Measurements from ENCODE around the gene ECE1. TPM values are rescaled to one million over a fixed set of nuclear protein-coding genes. Genes with fewer than 3 reads are reported as not detected.
"Not testable (repeated sequence)": the region's sequence is repeated elsewhere in the genome, so short reads cannot be mapped to it uniquely, and the experiment has no call there.

Gene ECE1
- total and polyA plus RNA-seq, 2 of the 8 experiments (the other 6 are each of a cell fraction or from before 2014, with no cell fraction given), result 21.4 to 36.8 TPM

DNA sequence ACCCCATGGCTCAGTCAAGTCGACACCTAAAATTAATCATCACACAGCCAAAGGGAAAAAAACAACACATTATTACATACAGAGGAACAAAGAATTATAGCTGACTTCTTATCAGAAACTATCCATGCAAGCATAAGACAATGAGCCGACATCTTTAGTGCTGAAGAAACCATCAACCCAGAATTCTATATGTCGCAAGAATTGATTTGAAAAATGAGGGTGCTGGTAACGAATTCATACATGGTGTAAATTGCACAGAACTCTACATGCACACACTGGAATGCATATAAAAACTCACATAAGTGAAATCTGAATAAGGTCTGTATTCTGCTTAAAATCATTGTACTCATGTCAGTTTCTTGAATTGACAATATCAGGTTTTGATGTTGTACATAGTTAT, 88.6 kb downstream of the ECE1 start:
- Histone ChIP-seq H3K79me2 (ENCODE audit: control insufficient read depth in 1 of 2, insufficient read depth in 2 of 2, low read length in 2 of 2) (no peaks in the 10 kb centered on the region), H4K20me1 (replicated peaks in 1 of 2; ENCODE audit: control insufficient read depth in 1 of 2, insufficient read depth in 2 of 2, low read length in 2 of 2) (no peaks in the 10 kb centered on the region), H2BK20ac (ENCODE audit: low read length) (no peak overlapping the region), H4K5ac (ENCODE audit: insufficient read length, low read depth, low read length) (no peak overlapping the region), H3K23me2 (ENCODE audit: low read depth, low read length) (no peaks in the 10 kb centered on the region), H3K4me3 (ENCODE audit: extremely low read depth in 1 of 4, insufficient read depth in 2 of 4, low read depth in 3 of 4, low read length in 4 of 4) (no peak overlapping the region), H2BK5ac (ENCODE audit: low read depth, low read length) (no peak overlapping the region), H2AFZ (ENCODE audit: low read length) (no peak overlapping the region), H4K91ac (replicated peaks; ENCODE audit: insufficient read length, low read length) (no peak overlapping the region), H3K14ac (ENCODE audit: insufficient read length) (no peak overlapping the region), H2BK15ac (ENCODE audit: low read length) (no peak overlapping the region), H3K18ac (ENCODE audit: extremely low read depth, low read length) (no peak overlapping the region), H2BK12ac (ENCODE audit: low read depth, low read length) (no peak overlapping the region), H4K8ac (ENCODE audit: extremely low read depth, insufficient read depth, low read length) (no peak overlapping the region), H3K79me1 (ENCODE audit: low read depth, low read length) (no peaks in the 10 kb centered on the region), H3K4me2 (ENCODE audit: insufficient read depth in 1 of 2, low read depth in 2 of 2, low read length in 2 of 2) (no peak overlapping the region), H3K4ac (replicated peaks; ENCODE audit: insufficient read length, low read depth, low read length) (no peak overlapping the region), H2AK5ac (ENCODE audit: low read depth, low read length) (no peak overlapping the region), H3K23ac (ENCODE audit: insufficient read length) (no peak overlapping the region), H3K9ac (replicated peaks in 1 of 4; ENCODE audit: extremely low read depth in 1 of 4, low read depth in 3 of 4, low read length in 3 of 4) (no peak overlapping the region), H3K4me1 (replicated peaks in 1 of 4; ENCODE audit: control insufficient read depth in 3 of 4, insufficient read depth in 4 of 4, low read length in 3 of 4) (no peaks in the 10 kb centered on the region), H3K27me3 (replicated peaks in 1 of 4; ENCODE audit: control insufficient read depth in 3 of 4, extremely low read depth in 1 of 4, insufficient read depth in 3 of 4, low read length in 3 of 4) (peaks cover 0 to 4% (median 2%) of the 10 kb centered on the region in 4 experiments; a peak in 4 of 7 replicates), H3K9me3 (ENCODE audit: insufficient read depth in 2 of 2, low read depth in 1 of 2, low read length in 1 of 2) (no peaks in the 10 kb centered on the region), H3K36me3 (ENCODE audit: control insufficient read depth in 2 of 4, insufficient read depth in 4 of 4, low read length in 3 of 4) (no peaks in the 10 kb centered on the region), H3K27ac (ENCODE audit: low read depth, low read length) (no peak overlapping the region), H3K56ac (replicated peaks; ENCODE audit: insufficient read length, low read depth, low read length) (no peak overlapping the region), H2BK120ac (replicated peaks; ENCODE audit: low read depth, low read length) (no peak overlapping the region)
- no peak for TF ChIP-seq POLR2AphosphoS5 (IDR thresholded peaks at IDR 0.05; ENCODE audit: low read depth, low read length)
- DNase-seq (ENCODE audit: low read depth in 1 of 2, low spot score in 2 of 2) (no peak), FAIRE-seq (no peak)
- ChIA-PET CTCF (ENCODE audit: partially characterized antibody) (interaction anchor here (1.0 to 1.9 kb wide), 3 partner anchors 16 to 505 kb away, joined by 3 to 6 read pairs (median 4); no protein-coding TSS in a partner anchor), POLR2A (ENCODE audit: partially characterized antibody) (no interaction called here)
- WGBS, 2 experiments (ENCODE audit: extremely low coverage in 1 of 2, insufficient coverage in 1 of 2, insufficient read length in 1 of 2, insufficient replicate concordance in 2 of 2, low coverage in 1 of 2, low lambda C conversion rate in 2 of 2, missing lambda C conversion rate in 1 of 2), result 86% methylated on average over 4 of the region's 4 CpGs; no CpG with 5 or more reads in 1 of the 2 experiments

DNA sequence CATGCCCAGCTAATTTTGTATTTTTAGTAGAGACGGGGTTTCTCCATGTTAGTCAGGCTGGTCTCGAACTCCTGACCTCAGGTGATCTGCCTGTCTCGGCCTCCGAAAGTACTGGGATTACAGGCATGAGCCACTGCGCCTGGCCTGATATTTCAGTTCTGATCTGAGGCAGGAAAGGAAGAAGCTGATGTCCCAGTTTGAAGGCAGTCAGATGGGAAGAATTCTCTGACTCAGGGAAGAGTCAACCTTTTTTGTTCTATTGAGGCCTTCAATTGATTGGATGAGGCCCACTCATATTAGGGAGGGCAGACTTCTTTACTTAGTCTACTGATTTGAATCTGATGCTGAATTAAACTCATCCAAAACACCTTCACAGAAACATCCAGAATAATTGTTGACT, 89.0 kb downstream of the ECE1 start:
- H2AFZ ChIP-seq (ENCODE audit: low read length); H2BK5ac ChIP-seq (ENCODE audit: low read depth, low read length); H3K4me1 ChIP-seq (replicated peaks in 1 of 4; ENCODE audit: control insufficient read depth in 3 of 4, insufficient read depth in 4 of 4, low read length in 3 of 4); H4K20me1 ChIP-seq (replicated peaks in 1 of 2; ENCODE audit: control insufficient read depth in 1 of 2, insufficient read depth in 2 of 2, low read length in 2 of 2); H4K8ac ChIP-seq (ENCODE audit: extremely low read depth, insufficient read depth, low read length); H4K5ac ChIP-seq (ENCODE audit: insufficient read length, low read depth, low read length); H3K14ac ChIP-seq (ENCODE audit: insufficient read length); H2BK20ac ChIP-seq (ENCODE audit: low read length); H2BK12ac ChIP-seq (ENCODE audit: low read depth, low read length); H3K27me3 ChIP-seq (replicated peaks in 1 of 4; ENCODE audit: control insufficient read depth in 3 of 4, extremely low read depth in 1 of 4, insufficient read depth in 3 of 4, low read length in 3 of 4); H3K4me3 ChIP-seq (ENCODE audit: extremely low read depth in 1 of 4, insufficient read depth in 2 of 4, low read depth in 3 of 4, low read length in 4 of 4); H2BK120ac ChIP-seq (replicated peaks; ENCODE audit: low read depth, low read length); H3K56ac ChIP-seq (replicated peaks; ENCODE audit: insufficient read length, low read depth, low read length); H3K79me1 ChIP-seq (ENCODE audit: low read depth, low read length); POLR2A ChIA-PET (ENCODE audit: partially characterized antibody); DNase-seq (ENCODE audit: low read depth in 1 of 2, low spot score in 2 of 2); H3K23me2 ChIP-seq (ENCODE audit: low read depth, low read length); H3K4me2 ChIP-seq (ENCODE audit: insufficient read depth in 1 of 2, low read depth in 2 of 2, low read length in 2 of 2); H2BK15ac ChIP-seq (ENCODE audit: low read length); H2AK5ac ChIP-seq (ENCODE audit: low read depth, low read length); H3K36me3 ChIP-seq (ENCODE audit: control insufficient read depth in 2 of 4, insufficient read depth in 4 of 4, low read length in 3 of 4); H3K27ac ChIP-seq (ENCODE audit: low read depth, low read length); FAIRE-seq; H3K4ac ChIP-seq (replicated peaks; ENCODE audit: insufficient read length, low read depth, low read length); H4K91ac ChIP-seq (replicated peaks; ENCODE audit: insufficient read length, low read length); H3K9ac ChIP-seq (replicated peaks in 1 of 4; ENCODE audit: extremely low read depth in 1 of 4, low read depth in 3 of 4, low read length in 3 of 4); H3K9me3 ChIP-seq (ENCODE audit: insufficient read depth in 2 of 2, low read depth in 1 of 2, low read length in 1 of 2); H3K79me2 ChIP-seq (ENCODE audit: control insufficient read depth in 1 of 2, insufficient read depth in 2 of 2, low read length in 2 of 2); H3K18ac ChIP-seq (ENCODE audit: extremely low read depth, low read length); H3K23ac ChIP-seq (ENCODE audit: insufficient read length): not testable (repeated sequence)
- 96% methylated on average over 5 of the region's 5 CpGs; no CpG with 5 or more reads in 1 of the 2 experiments for WGBS, 2 experiments (ENCODE audit: extremely low coverage in 1 of 2, insufficient coverage in 1 of 2, insufficient read length in 1 of 2, insufficient replicate concordance in 2 of 2, low coverage in 1 of 2, low lambda C conversion rate in 2 of 2, missing lambda C conversion rate in 1 of 2)
- CTCF ChIA-PET (ENCODE audit: partially characterized antibody), result interaction anchor here (1.0 to 1.9 kb wide), 3 partner anchors 17 to 505 kb away, joined by 3 to 6 read pairs (median 4); no protein-coding TSS in a partner anchor
